H1 (cell line): Measurements from ENCODE around the gene WNK2. TPM values are rescaled to one million over a fixed set of nuclear protein-coding genes. Genes with fewer than 3 reads are reported as not detected.

Experiments
- CTCF ChIA-PET: fragments of 300-600 bp; sonication (Branson Sonifier 250); formaldehyde crosslinking; loops from one replicate; lab custom pipeline; 2021; ENCODE audit not compliant: partially characterized antibody; lab: Charles Lee
- POLR2A ChIA-PET: fragments of 300-600 bp; sonication (Branson Sonifier 250); formaldehyde crosslinking; loops from one replicate; lab custom pipeline; 2021; ENCODE audit warnings: inconsistent platforms; ENCODE audit not compliant: partially characterized antibody; lab: Charles Lee
- DNase-seq, 2 experiments: peaks; one replicate each; pipeline versions ENCODE4 v3.0.0 to v3.0.0-alpha.2; 2010 to 2022; ENCODE audit warnings: low spot score in 2 of 2, low read depth in 1 of 2, mixed read lengths in 1 of 2
- FAIRE-seq: peaks from 2 replicates; lab custom pipeline; 2011; peaks lifted over from hg19 to GRCh38; lab: Jason Lieb, UNC
- H2AFZ ChIP-seq: 2 replicates; pipeline ENCODE4 v1.8.1; 2012; ENCODE audit warnings: low read length, inconsistent platforms
- H2AK5ac ChIP-seq: 2 replicates; pipeline ENCODE4 v1.6.1; 2013; ENCODE audit warnings: low read depth, low read length
- H2BK120ac ChIP-seq: replicated peaks from 2 replicates; pipeline ENCODE3; 2013; ENCODE audit warnings: low read depth, low read length, inconsistent platforms
- H2BK12ac ChIP-seq: 2 replicates; pipeline ENCODE4 v1.6.1; 2013; ENCODE audit warnings: low read depth, low read length
- H2BK15ac ChIP-seq: 2 replicates; pipeline ENCODE4 v1.6.1; 2013; ENCODE audit warnings: low read length
- H2BK20ac ChIP-seq: 2 replicates; pipeline ENCODE4 v1.6.1; 2013; ENCODE audit warnings: low read length
- H2BK5ac ChIP-seq: 2 replicates; pipeline ENCODE4 v1.6.1; 2013; ENCODE audit warnings: low read depth, low read length
- H3K14ac ChIP-seq: 2 replicates; pipeline ENCODE4 v1.6.1; 2013; ENCODE audit warnings: inconsistent platforms; ENCODE audit not compliant: insufficient read length
- H3K18ac ChIP-seq: 2 replicates; pipeline ENCODE4 v1.6.1; 2013; ENCODE audit warnings: low read length; ENCODE audit errors: extremely low read depth
- H3K23ac ChIP-seq: 2 replicates; pipeline ENCODE4 v1.6.1; 2013; ENCODE audit warnings: inconsistent platforms; ENCODE audit not compliant: insufficient read length
- H3K23me2 ChIP-seq: 2 replicates; pipeline ENCODE4 v1.6.1; 2013; ENCODE audit warnings: low read depth, low read length
- H3K27ac ChIP-seq: 2 replicates; pipeline ENCODE4 v1.6.1; 2011; ENCODE audit warnings: low read depth, low read length, inconsistent platforms
- H3K27me3 ChIP-seq, 4 experiments: replicated peaks in 1 of 4; 1 replicate in 1 of 4; 2 replicates in 3 of 4; pipeline versions ENCODE4 v1.6.1 to v1.8.1; 2011 to 2013; ENCODE audit warnings: low read length in 3 of 4, mild to moderate bottlenecking in 3 of 4, inconsistent platforms in 2 of 4, mixed read lengths in 2 of 4, moderate library complexity in 1 of 4; ENCODE audit not compliant: control insufficient read depth in 3 of 4, insufficient read depth in 3 of 4; ENCODE audit errors: extremely low read depth in 1 of 4
- H3K36me3 ChIP-seq, 4 experiments: 2 replicates each; pipeline versions ENCODE4 v1.6.1 to v1.8.1; 2011 to 2013; ENCODE audit warnings: mild to moderate bottlenecking in 4 of 4, low read length in 3 of 4, moderate library complexity in 2 of 4, control low read depth in 1 of 4, inconsistent platforms in 1 of 4; ENCODE audit not compliant: insufficient read depth in 4 of 4, control insufficient read depth in 2 of 4
- H3K4ac ChIP-seq: replicated peaks from 2 replicates; pipeline ENCODE3; 2013; ENCODE audit warnings: low read length, low read depth, mixed read lengths, inconsistent platforms; ENCODE audit not compliant: insufficient read length
- H3K4me1 ChIP-seq, 4 experiments: replicated peaks in 1 of 4; 1 replicate in 1 of 4; 2 replicates in 3 of 4; pipeline versions ENCODE4 v1.6.1 to v1.8.1; 2011 to 2013; ENCODE audit warnings: low read length in 3 of 4, inconsistent platforms in 2 of 4, mixed read lengths in 1 of 4; ENCODE audit not compliant: insufficient read depth in 4 of 4, control insufficient read depth in 3 of 4
- H3K4me2 ChIP-seq, 2 experiments: 2 replicates each; pipeline versions ENCODE4 v1.6.1 to v1.8.1; 2011 to 2013; ENCODE audit warnings: low read depth in 2 of 2, low read length in 2 of 2, control low read depth in 1 of 2, inconsistent platforms in 1 of 2, mild to moderate bottlenecking in 1 of 2; ENCODE audit not compliant: insufficient read depth in 1 of 2
- H3K4me3 ChIP-seq, 4 experiments: fragments of 200-600, 300-600 bp in 1 of 4; sonication (generic), shearing (Covaris generic), sonication (Bioruptor Twin) in 1 of 4; 2 replicates each; pipeline versions ENCODE4 v1.5.1 to v1.8.1; 2011 to 2016; ENCODE audit warnings: low read length in 4 of 4, low read depth in 3 of 4, control low read depth in 2 of 4, inconsistent platforms in 2 of 4, mild to moderate bottlenecking in 2 of 4, mixed read lengths in 1 of 4, moderate library complexity in 1 of 4; ENCODE audit not compliant: insufficient read depth in 2 of 4; ENCODE audit errors: extremely low read depth in 1 of 4
- H3K56ac ChIP-seq: replicated peaks from 2 replicates; pipeline ENCODE3; 2013; ENCODE audit warnings: low read depth, mild to moderate bottlenecking, mixed read lengths, low read length, inconsistent platforms; ENCODE audit not compliant: insufficient read length
- H3K79me1 ChIP-seq: 2 replicates; pipeline ENCODE4 v1.6.1; 2013; ENCODE audit warnings: low read depth, low read length, control low read depth
- H3K79me2 ChIP-seq, 2 experiments: 2 replicates each; pipeline versions ENCODE4 v1.6.1 to v1.8.1; 2012 to 2013; ENCODE audit warnings: low read length in 2 of 2, mild to moderate bottlenecking in 2 of 2, inconsistent platforms in 1 of 2; ENCODE audit not compliant: insufficient read depth in 2 of 2, control insufficient read depth in 1 of 2
- H3K9ac ChIP-seq, 4 experiments: replicated peaks in 1 of 4; 1 replicate in 1 of 4; 2 replicates in 3 of 4; pipeline versions ENCODE4 v1.6.1 to v1.8.1; 2011 to 2013; ENCODE audit warnings: low read depth in 3 of 4, low read length in 3 of 4, control low read depth in 2 of 4, mild to moderate bottlenecking in 2 of 4, moderate library complexity in 2 of 4, inconsistent platforms in 1 of 4; ENCODE audit errors: extremely low read depth in 1 of 4
- H3K9me3 ChIP-seq, 2 experiments: 2 replicates each; pipeline versions ENCODE4 v1.6.1 to v1.8.1; 2012 to 2013; ENCODE audit warnings: mild to moderate bottlenecking in 2 of 2, moderate library complexity in 2 of 2, control low read depth in 1 of 2, inconsistent platforms in 1 of 2, low read depth in 1 of 2, low read length in 1 of 2, mixed read lengths in 1 of 2; ENCODE audit not compliant: insufficient read depth in 2 of 2
- H4K20me1 ChIP-seq, 2 experiments: replicated peaks in 1 of 2; 2 replicates each; pipeline versions ENCODE3 to v1.8.1; 2011 to 2013; ENCODE audit warnings: inconsistent platforms in 2 of 2, low read length in 2 of 2, mild to moderate bottlenecking in 1 of 2; ENCODE audit not compliant: insufficient read depth in 2 of 2, control insufficient read depth in 1 of 2
- H4K5ac ChIP-seq: 2 replicates; pipeline ENCODE4 v1.6.1; 2013; ENCODE audit warnings: low read length, low read depth, mixed read lengths, inconsistent platforms; ENCODE audit not compliant: insufficient read length
- H4K8ac ChIP-seq: 2 replicates; pipeline ENCODE4 v1.8.0; 2013; ENCODE audit warnings: mild to moderate bottlenecking, moderate library complexity, low read length, inconsistent platforms; ENCODE audit not compliant: insufficient read depth; ENCODE audit errors: extremely low read depth
- H4K91ac ChIP-seq: replicated peaks from 2 replicates; pipeline ENCODE3; 2013; ENCODE audit warnings: low read length, mixed read lengths, inconsistent platforms; ENCODE audit not compliant: insufficient read length
- BRCA1 ChIP-seq: IDR thresholded peaks from 2 replicates; pipeline ENCODE4 v1.6.1; 2012; ENCODE audit warnings: low read depth, low read length, improper control_type of control experiment
- CEBPB ChIP-seq: IDR thresholded peaks from 2 replicates; pipeline ENCODE4 v1.6.1; 2012; ENCODE audit warnings: low read depth, low read length
- GABPA ChIP-seq: IDR thresholded peaks from 2 replicates; pipeline ENCODE4 v1.6.1; 2011; ENCODE audit warnings: mild to moderate bottlenecking, low read length, moderate library complexity, borderline replicate concordance; ENCODE audit not compliant: insufficient read depth
- RAD21 ChIP-seq, 2 experiments: IDR thresholded peaks in 1 of 2; conservative IDR thresholded peaks in 1 of 2; 2 replicates each; pipeline ENCODE4 v1.6.1; 2011; ENCODE audit warnings: low read depth in 2 of 2, low read length in 2 of 2, improper control_type of control experiment in 1 of 2, inconsistent platforms in 1 of 2, mild to moderate bottlenecking in 1 of 2, moderate library complexity in 1 of 2
- SIN3A ChIP-seq, 2 experiments: IDR thresholded peaks in 1 of 2; conservative IDR thresholded peaks in 1 of 2; 2 replicates each; pipeline ENCODE4 v1.6.1; 2011 to 2012; ENCODE audit warnings: low read length in 2 of 2, improper control_type of control experiment in 1 of 2, low read depth in 1 of 2, mild to moderate bottlenecking in 1 of 2
- SP1 ChIP-seq: IDR thresholded peaks from 2 replicates; pipeline ENCODE4 v1.6.1; 2011; ENCODE audit warnings: low read depth, low read length
- USF2 ChIP-seq: IDR thresholded peaks from 2 replicates; pipeline ENCODE4 v1.6.1; 2011; ENCODE audit warnings: low read length, improper control_type of control experiment
- YY1 ChIP-seq: IDR thresholded peaks from 2 replicates; pipeline ENCODE4 v1.6.1; 2011; ENCODE audit warnings: low read depth, mild to moderate bottlenecking, low read length
- WGBS, 2 experiments: shearing (Covaris generic) in 1 of 2; methylation state at CpG; one replicate each; pipeline versions ENCODE4 v1.1.6 to v1.1.7; 2013 to 2015; ENCODE audit warnings: low lambda C conversion rate in 2 of 2, mixed read lengths in 2 of 2, inconsistent platforms in 1 of 2, low coverage in 1 of 2, missing lambda C conversion rate in 1 of 2; ENCODE audit not compliant: insufficient replicate concordance in 2 of 2, insufficient coverage in 1 of 2, insufficient read length in 1 of 2; ENCODE audit errors: extremely low coverage in 1 of 2, missing lambda C conversion rate in 1 of 2; 5-methylcytosine and 5-hydroxymethylcytosine counted together
- polyA plus RNA-seq, 7 experiments: library from polyadenylated mRNA; depleted of rRNA in 3 of 7; stranded (reverse) in 5 of 7; unstranded in 2 of 7; fragments of >200 nt in 5 of 7; fragments of 200-250 nt in 2 of 7; gene quantifications; 1 replicate in 5 of 7; 2 replicates in 1 of 7; 4 replicates in 1 of 7; pipeline versions ENCODE4 v1.2.1 to v1.2.3, GENCODE V29; 2011 to 2013; ENCODE audit warnings: missing spikeins in 2 of 7, mixed read lengths in 2 of 7
- total RNA-seq: library from RNA; stranded (reverse); fragmentation: NEBNext Ultra II Directional; extraction: Animal tissue kit (Norgen Biotek cat#: 25700); gene quantifications from 2 replicates; pipeline ENCODE4 v1.2.1, GENCODE V29; 2021

Gene WNK2
- total and polyA plus RNA-seq, 2 of the 8 experiments (the other 6 are each of a cell fraction or from before 2014, with no cell fraction given) = 12.0 to 87.2 TPM

GRCh38 chr9:93166699-93167098, 17.2 kb upstream of the WNK2 start:
- H2BK120ac ChIP-seq = no peak overlapping the region
- FAIRE-seq = no peak
- no peaks in the 10 kb centered on the region for H3K9me3 ChIP-seq
- no peaks in the 10 kb centered on the region for H3K4me1 ChIP-seq
- no peak overlapping the region for H2BK15ac ChIP-seq
- H3K18ac ChIP-seq = no peak overlapping the region
- no peak overlapping the region for H2AFZ ChIP-seq
- 90% methylated on average over 7 of the region's 7 CpGs; no CpG with 5 or more reads in 1 of the 2 experiments for WGBS, 2 experiments
- ChIA-PET CTCF (interaction anchor here (0.8 to 1.6 kb wide), 5 partner anchors 58 to 136 kb away, joined by 3 to 5 read pairs (median 3); no protein-coding TSS in a partner anchor), POLR2A (no interaction called here)
- no peak overlapping the region for H3K4me2 ChIP-seq
- TF ChIP-seq RAD21 (IDR thresholded peaks at IDR 0.05 in 1 of 2, conservative IDR thresholded peaks at IDR 0.05 in 1 of 2; ENCODE audit: low read depth in 2 of 2, low read length in 2 of 2) (no peak), SIN3A (conservative IDR thresholded peaks at IDR 0.05 in 1 of 2, IDR thresholded peaks at IDR 0.05 in 1 of 2; ENCODE audit: low read depth in 1 of 2, low read length in 2 of 2) (no peak), GABPA (no peak), CEBPB (no peak), BRCA1 (no peak), YY1 (no peak), USF2 (no peak), SP1 (no peak)
- H4K8ac ChIP-seq = no peak overlapping the region
- no peak overlapping the region for H4K91ac ChIP-seq
- H3K79me2 ChIP-seq = no peaks in the 10 kb centered on the region
- no peak overlapping the region for H3K56ac ChIP-seq
- H4K5ac ChIP-seq = no peak overlapping the region
- H2BK5ac ChIP-seq = no peak overlapping the region
- no peak overlapping the region for H3K4me3 ChIP-seq
- no peaks in the 10 kb centered on the region for H3K36me3 ChIP-seq
- H3K27ac ChIP-seq = no peak overlapping the region
- H2BK20ac ChIP-seq = no peak overlapping the region
- no peak for DNase-seq
- no peak overlapping the region for H3K23ac ChIP-seq
- no peaks in the 10 kb centered on the region for H3K79me1 ChIP-seq
- no peaks in the 10 kb centered on the region for H3K23me2 ChIP-seq
- no peak overlapping the region for H2BK12ac ChIP-seq
- H3K4ac ChIP-seq = no peak overlapping the region
- no peak overlapping the region for H2AK5ac ChIP-seq
- H3K27me3 ChIP-seq = no peaks in the 10 kb centered on the region
- H4K20me1 ChIP-seq = no peaks in the 10 kb centered on the region
- H3K14ac ChIP-seq = no peak overlapping the region
- no peak overlapping the region for H3K9ac ChIP-seq
